Activated CD4-positive, alpha-beta T cell treated with anti-CD3 and anti-CD28 coated beads for 36 hours (primary cell): Measurements from ENCODE around the gene ACTL7B. TPM values are rescaled to one million over a fixed set of nuclear protein-coding genes. Genes with fewer than 3 reads are reported as not detected.

Experiments used
- ATAC-seq: fragments of 200-7000 bp; cut with Tn5 transposase; one replicate; pipeline ENCODE4 v1.10.0; 2021; ENCODE audit warnings: mild to moderate bottlenecking, moderate library complexity
- CTCF ChIA-PET: fragments of 350-600 bp; sonication (Branson Sonifier 250); formaldehyde crosslinking; loops from one replicate; lab custom pipeline; 2021; ENCODE audit warnings: antibody characterized with exemption; lab: Charles Lee
- POLR2A ChIA-PET: fragments of 350-600 bp; sonication (Branson Sonifier 250); formaldehyde crosslinking; loops from one replicate; lab custom pipeline; 2021; ENCODE audit warnings: antibody characterized with exemption, inconsistent platforms; lab: Charles Lee
- DNase-seq: peaks from one replicate; pipeline ENCODE4 v3.0.0-alpha.2; 2020
- H3K27ac Mint-ChIP-seq: one replicate; pipeline ENCODE4 v1.8.0; 2021; ENCODE audit warnings: mixed read lengths
- H3K27me3 Mint-ChIP-seq: one replicate; pipeline ENCODE4 v1.8.0; 2021; ENCODE audit warnings: mixed read lengths
- H3K36me3 Mint-ChIP-seq: one replicate; pipeline ENCODE4 v1.8.0; 2021; ENCODE audit warnings: low read depth, mixed read lengths
- H3K4me1 Mint-ChIP-seq: one replicate; pipeline ENCODE4 v1.8.0; 2021; ENCODE audit warnings: mixed read lengths
- H3K4me3 Mint-ChIP-seq: one replicate; pipeline ENCODE4 v1.8.0; 2021; ENCODE audit warnings: mild to moderate bottlenecking, moderate library complexity, mixed read lengths
- H3K9me3 Mint-ChIP-seq: one replicate; pipeline ENCODE4 v1.8.0; 2021; ENCODE audit warnings: low read depth, mixed read lengths
- intact Hi-C, 2 experiments: fragments of 100-400 bp; cut with DNase I in 1 of 2; cut with micrococcal nuclease in 1 of 2; formaldehyde crosslinking; loops; one replicate each; pipeline versions ENCODE4 v1.14.2 to v1.15.1; 2022 to 2024; cut with DNase I, micrococcal nuclease
- total RNA-seq, 2 experiments: library from RNA; stranded (reverse); gene quantifications; one replicate each; pipeline ENCODE4 v1.2.3, GENCODE V29; 2021

ACTL7B gene
- total RNA-seq, 2 experiments from 2014 or later, result not detected

DNA sequence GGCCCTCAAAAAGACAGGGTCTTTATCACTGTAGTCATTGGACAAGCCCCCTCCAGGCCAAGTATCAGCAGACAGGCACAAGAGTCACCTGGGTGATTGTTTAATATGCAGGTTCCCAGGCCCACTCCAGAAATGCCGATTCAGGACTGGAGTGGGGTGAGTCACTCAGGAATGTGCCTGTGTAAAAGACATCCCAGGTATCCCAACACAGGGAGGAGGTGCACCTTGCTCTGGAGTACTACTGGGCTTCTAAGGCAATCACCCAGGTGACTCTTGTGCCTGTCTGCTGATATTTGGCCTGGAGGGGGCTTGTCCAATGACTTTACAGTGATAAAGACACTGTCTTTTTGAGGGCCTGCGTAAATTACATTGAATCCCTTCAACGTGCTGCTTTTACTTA, 40.6 kb downstream of the ACTL7B start:
- ChIA-PET CTCF (no interaction called here), POLR2A (no interaction called here)
- no peak overlapping the region for H3K27ac Mint-ChIP-seq
- ATAC-seq (no peak), DNase-seq (no peak)
- no peaks in the 10 kb centered on the region for H3K36me3 Mint-ChIP-seq
- peaks cover 2% of the 10 kb centered on the region for H3K4me1 Mint-ChIP-seq
- intact Hi-C loops, result no loop called here
- H3K4me3 Mint-ChIP-seq, result no peak overlapping the region
- no peaks in the 10 kb centered on the region for H3K9me3 Mint-ChIP-seq
- H3K27me3 Mint-ChIP-seq, result peaks cover 13% of the 10 kb centered on the region

- intact Hi-C loops, result no loop called here
- Mint-ChIP-seq H3K27ac (no peak overlapping the region), H3K4me1 (peaks cover 2% of the 10 kb centered on the region), H3K36me3 (no peaks in the 10 kb centered on the region), H3K4me3 (no peak overlapping the region), H3K27me3 (peaks cover 9% of the 10 kb centered on the region), H3K9me3 (no peaks in the 10 kb centered on the region)
- POLR2A ChIA-PET, result no interaction called here
- CTCF ChIA-PET, result no interaction called here
- DNase-seq (no peak), ATAC-seq (no peak)
These were observed 41.7 kb downstream of the ACTL7B start for GRCh38 chr9:108813951-108814601.

DNA sequence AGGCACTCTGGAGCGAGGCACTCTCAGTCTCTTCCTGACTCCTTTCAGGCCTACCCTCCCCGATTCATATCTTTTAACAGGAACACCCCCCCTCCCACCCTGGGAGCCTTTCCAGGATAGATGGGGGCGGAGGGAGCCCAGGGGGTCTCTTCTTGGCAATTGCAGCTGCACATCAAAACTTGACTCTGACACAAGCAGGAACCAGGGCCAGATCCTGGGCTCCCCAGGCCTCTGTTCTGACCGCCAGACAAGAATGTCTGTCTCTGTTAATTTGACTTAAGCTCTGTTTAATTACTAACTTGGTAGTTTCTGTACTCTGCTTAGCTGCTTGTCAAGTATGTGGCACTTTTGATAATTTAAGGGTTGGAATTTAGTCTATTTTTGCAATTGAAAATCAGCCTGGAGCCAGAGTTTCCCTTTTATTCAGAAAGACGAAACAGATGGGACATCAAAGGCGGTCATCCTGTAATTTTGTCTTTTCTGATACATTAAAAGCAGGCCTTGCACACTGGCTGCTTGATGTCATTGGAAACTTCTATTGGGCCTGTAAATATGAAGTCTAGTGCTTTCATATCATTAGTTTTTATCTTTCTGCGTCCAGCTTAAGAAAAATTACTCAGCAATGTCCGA, 43.3 kb downstream of the ACTL7B start:
- H3K27ac Mint-ChIP-seq, result no peak overlapping the region
- H3K27me3 Mint-ChIP-seq, result peaks cover 12% of the 10 kb centered on the region
- H3K4me3 Mint-ChIP-seq, result no peak overlapping the region
- ChIA-PET CTCF (no interaction called here), POLR2A (no interaction called here)
- ATAC-seq, result no peak
- no peaks in the 10 kb centered on the region for H3K9me3 Mint-ChIP-seq
- H3K36me3 Mint-ChIP-seq, result no peaks in the 10 kb centered on the region
- H3K4me1 Mint-ChIP-seq, result peaks cover 2% of the 10 kb centered on the region
- DNase-seq, result no peak
- intact Hi-C loops, result no loop called here

GRCh38 chr9:108811944-108812343, 43.8 kb downstream of the ACTL7B start:
- Mint-ChIP-seq H3K9me3 (no peaks in the 10 kb centered on the region), H3K27ac (no peak overlapping the region), H3K4me3 (no peak overlapping the region), H3K4me1 (peaks cover 2% of the 10 kb centered on the region), H3K36me3 (no peaks in the 10 kb centered on the region), H3K27me3 (peaks cover 14% of the 10 kb centered on the region)
- POLR2A ChIA-PET, result no interaction called here
- intact Hi-C loops, result no loop called here
- ATAC-seq, result no peak
- CTCF ChIA-PET, result no interaction called here
- no peak for DNase-seq

DNA sequence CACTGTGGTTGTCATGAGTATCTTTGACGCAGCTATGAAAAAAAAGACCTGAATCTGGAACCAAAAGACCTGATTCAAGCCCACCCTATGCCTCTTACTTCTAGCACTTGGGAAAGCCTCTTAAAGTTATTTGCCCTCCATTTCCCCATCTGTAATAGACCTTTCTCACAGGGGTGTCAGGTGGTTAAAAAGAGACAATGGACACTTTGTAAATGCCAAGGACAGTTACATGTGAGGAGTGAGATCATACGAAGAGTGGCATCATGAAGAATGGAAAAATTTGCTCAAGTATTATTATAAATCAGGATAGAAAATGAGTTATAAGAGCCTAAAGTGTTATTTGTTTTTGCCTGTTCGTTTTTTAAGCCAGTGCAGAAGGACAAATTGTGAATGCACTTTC, 46.5 kb downstream of the ACTL7B start:
- ATAC-seq (no peak), DNase-seq (no peak)
- intact Hi-C loops, result no loop called here
- Mint-ChIP-seq H3K4me3 (no peak overlapping the region), H3K27me3 (peaks cover 7% of the 10 kb centered on the region), H3K9me3 (no peaks in the 10 kb centered on the region), H3K36me3 (no peaks in the 10 kb centered on the region), H3K4me1 (no peaks in the 10 kb centered on the region), H3K27ac (no peak overlapping the region)
- POLR2A ChIA-PET, result interaction anchor here (0.7 kb wide), 1 partner anchor 18 kb away, joined by 3 read pairs; no protein-coding TSS in a partner anchor
- CTCF ChIA-PET, result interaction anchor here (0.6 to 1.0 kb wide), 2 partner anchors 57 to 200 kb away, joined by 3 read pairs; no protein-coding TSS in a partner anchor

Other genes with a start within 250 kb of the ACTL7B start
- not detected for gene ACTL7A, start 6.3 kb upstream of the ACTL7B start, total RNA-seq
- 10 to 100 TPM; 31.1 to 58.0 TPM for gene ELP1, start 78.1 kb upstream of the ACTL7B start, total RNA-seq
- gene ABITRAM, start 78.4 kb upstream of the ACTL7B start, total RNA-seq, result 10 to 100 TPM; 12.2 to 15.4 TPM
- gene CTNNAL1, start 157.5 kb upstream of the ACTL7B start, total RNA-seq, result 10 to 100 TPM; 13.0 to 16.4 TPM